ENCODE measurements around the gene PPP1R16B.

PPP1R16B gene

GRCh38 chr20:38907918-38908677, 102.6 kb downstream of the PPP1R16B start:
- no peaks in the 10 kb centered on the region for H3K27me3 Mint-ChIP-seq
- peaks cover 12% of the 10 kb centered on the region for H3K4me1 Mint-ChIP-seq
- ATAC-seq (ENCODE audit: low read depth): no peak
- no peak overlapping the region for H3K27ac Mint-ChIP-seq
- no peak overlapping the region for H3K4me3 Mint-ChIP-seq
- H3K9me3 Mint-ChIP-seq: peaks cover 3% of the 10 kb centered on the region
- no peak for DNase-seq (ENCODE audit: low spot score in 2 of 2)
- peaks cover 52% of the 10 kb centered on the region for H3K36me3 Mint-ChIP-seq

- no peak for DNase-seq (ENCODE audit: low spot score in 2 of 2)
- no peaks in the 10 kb centered on the region for H3K4me1 Mint-ChIP-seq
- H3K9me3 Mint-ChIP-seq: no peaks in the 10 kb centered on the region
- no peak overlapping the region for H3K4me3 Mint-ChIP-seq
- peaks cover 19% of the 10 kb centered on the region for H3K36me3 Mint-ChIP-seq
- ATAC-seq (ENCODE audit: low read depth): no peak
- H3K27me3 Mint-ChIP-seq: no peaks in the 10 kb centered on the region
- H3K27ac Mint-ChIP-seq: no peak overlapping the region
These were observed 109.9 kb downstream of the PPP1R16B start for GRCh38 chr20:38915355-38915754.

- ATAC-seq (ENCODE audit: low read depth) (no peak), DNase-seq (ENCODE audit: low spot score in 2 of 2) (no peak)
- no peaks in the 10 kb centered on the region for H3K9me3 Mint-ChIP-seq
- H3K4me1 Mint-ChIP-seq: no peaks in the 10 kb centered on the region
- H3K4me3 Mint-ChIP-seq: no peak overlapping the region
- peaks cover 16% of the 10 kb centered on the region for H3K36me3 Mint-ChIP-seq
- H3K27ac Mint-ChIP-seq: no peak overlapping the region
- H3K27me3 Mint-ChIP-seq: no peaks in the 10 kb centered on the region
These were observed 112.2 kb downstream of the PPP1R16B start for GRCh38 chr20:38917657-38918056.

- H3K9me3 Mint-ChIP-seq: no peaks in the 10 kb centered on the region
These were observed 112.7 kb downstream of the PPP1R16B start for GRCh38 chr20:38918172-38918571.

GRCh38 chr20:38919683-38920082, 114.2 kb downstream of the PPP1R16B start:
- Mint-ChIP-seq H3K4me1 (no peaks in the 10 kb centered on the region), H3K4me3 (no peak overlapping the region), H3K36me3 (peaks cover 15% of the 10 kb centered on the region), H3K9me3 (no peaks in the 10 kb centered on the region), H3K27ac (no peak overlapping the region), H3K27me3 (no peaks in the 10 kb centered on the region)
- ATAC-seq (ENCODE audit: low read depth) (no peak), DNase-seq (ENCODE audit: low spot score in 2 of 2) (no peak)

More at GRCh38 chr20:38918172-38918571, 112.7 kb downstream of the PPP1R16B start:
- Mint-ChIP-seq H3K4me1 (no peaks in the 10 kb centered on the region), H3K27ac (peak overlapping the region; percentile 84), H3K36me3 (peaks cover 16% of the 10 kb centered on the region), H3K27me3 (no peaks in the 10 kb centered on the region), H3K4me3 (no peak overlapping the region)
- no peak for DNase-seq (ENCODE audit: low spot score in 2 of 2)
- no peak for ATAC-seq (ENCODE audit: low read depth)

- no peaks in the 10 kb centered on the region for H3K9me3 Mint-ChIP-seq
- no peak overlapping the region for H3K4me3 Mint-ChIP-seq
- H3K4me1 Mint-ChIP-seq: peaks cover 5% of the 10 kb centered on the region
- ATAC-seq (ENCODE audit: low read depth): no peak
- peaks cover 12% of the 10 kb centered on the region for H3K36me3 Mint-ChIP-seq
- no peak overlapping the region for H3K27ac Mint-ChIP-seq
- no peak for DNase-seq (ENCODE audit: low spot score in 2 of 2)
- no peaks in the 10 kb centered on the region for H3K27me3 Mint-ChIP-seq
These were observed 114.9 kb downstream of the PPP1R16B start for GRCh38 chr20:38920411-38920810.

- no peaks in the 10 kb centered on the region for H3K9me3 Mint-ChIP-seq
- H3K27me3 Mint-ChIP-seq: no peaks in the 10 kb centered on the region
- peaks cover 12% of the 10 kb centered on the region for H3K36me3 Mint-ChIP-seq
- no peak overlapping the region for H3K27ac Mint-ChIP-seq
- ATAC-seq (ENCODE audit: low read depth) (no peak), DNase-seq (ENCODE audit: low spot score in 2 of 2) (no peak)
- no peak overlapping the region for H3K4me3 Mint-ChIP-seq
- peaks cover 8% of the 10 kb centered on the region for H3K4me1 Mint-ChIP-seq
These were observed 115.4 kb downstream of the PPP1R16B start for GRCh38 chr20:38920851-38921250.

- H3K9me3 Mint-ChIP-seq: no peaks in the 10 kb centered on the region
- DNase-seq (ENCODE audit: low spot score in 2 of 2): no peak
- peaks cover 5% of the 10 kb centered on the region for H3K36me3 Mint-ChIP-seq
- no peak for ATAC-seq (ENCODE audit: low read depth)
- peak overlapping the region; percentile 22 for H3K4me3 Mint-ChIP-seq
- peaks cover 5% of the 10 kb centered on the region for H3K27me3 Mint-ChIP-seq
- H3K4me1 Mint-ChIP-seq: peaks cover 17% of the 10 kb centered on the region
- H3K27ac Mint-ChIP-seq: peak overlapping the region; percentile 16
These were observed 119.2 kb downstream of the PPP1R16B start for GRCh38 chr20:38924718-38925117.

GRCh38 chr20:38926142-38926933, 120.8 kb downstream of the PPP1R16B start, which contains the start of gene FAM83D:
Gene FAM83D (plus strand): TSS chr20:38926417. CDS start chr20:38926443, 26 bp downstream.
- Mint-ChIP-seq H3K27ac (peak within 1 kb of the TSS; percentile 39), H3K4me1 (peaks cover 17% of the 10 kb centered on the region), H3K9me3 (no peaks in the 10 kb centered on the region), H3K36me3 (peaks cover 5% of the 10 kb centered on the region), H3K4me3 (peak within 1 kb of the TSS; percentile 80), H3K27me3 (peaks cover 5% of the 10 kb centered on the region)
- peak; percentile 85 to 89 for DNase-seq (ENCODE audit: low spot score in 2 of 2)
- ATAC-seq (ENCODE audit: low read depth): peak; percentile 97

- H3K36me3 Mint-ChIP-seq: peaks cover 5% of the 10 kb centered on the region
- H3K27ac Mint-ChIP-seq: no peak overlapping the region
- no peaks in the 10 kb centered on the region for H3K9me3 Mint-ChIP-seq
- no peak for ATAC-seq (ENCODE audit: low read depth)
- peak overlapping the region; percentile 80 for H3K4me3 Mint-ChIP-seq
- peaks cover 5% of the 10 kb centered on the region for H3K27me3 Mint-ChIP-seq
- DNase-seq (ENCODE audit: low spot score in 2 of 2): no peak
- H3K4me1 Mint-ChIP-seq: peaks cover 17% of the 10 kb centered on the region
These were observed 121.6 kb downstream of the PPP1R16B start for GRCh38 chr20:38926934-38927616.

- DNase-seq (ENCODE audit: low spot score in 2 of 2) (no peak), ATAC-seq (ENCODE audit: low read depth) (no peak)
- no peaks in the 10 kb centered on the region for H3K9me3 Mint-ChIP-seq
- no peak overlapping the region for H3K27ac Mint-ChIP-seq
- H3K4me3 Mint-ChIP-seq: peak overlapping the region; percentile 67
- peaks cover 5% of the 10 kb centered on the region for H3K36me3 Mint-ChIP-seq
- H3K4me1 Mint-ChIP-seq: peaks cover 17% of the 10 kb centered on the region
- peaks cover 5% of the 10 kb centered on the region for H3K27me3 Mint-ChIP-seq
These were observed 122.5 kb downstream of the PPP1R16B start for GRCh38 chr20:38927902-38928578.

GRCh38 chr20:38930242-38930569, 124.7 kb downstream of the PPP1R16B start:
- Mint-ChIP-seq H3K4me3 (no peak overlapping the region), H3K9me3 (no peaks in the 10 kb centered on the region), H3K36me3 (no peaks in the 10 kb centered on the region), H3K27me3 (peaks cover 5% of the 10 kb centered on the region), H3K27ac (no peak overlapping the region), H3K4me1 (peaks cover 14% of the 10 kb centered on the region)
- DNase-seq (ENCODE audit: low spot score in 2 of 2): no peak
- no peak for ATAC-seq (ENCODE audit: low read depth)

- H3K4me1 Mint-ChIP-seq: peaks cover 11% of the 10 kb centered on the region
- H3K27me3 Mint-ChIP-seq: peaks cover 5% of the 10 kb centered on the region
- no peaks in the 10 kb centered on the region for H3K9me3 Mint-ChIP-seq
- no peaks in the 10 kb centered on the region for H3K36me3 Mint-ChIP-seq
- H3K4me3 Mint-ChIP-seq: no peak overlapping the region
- no peak for ATAC-seq (ENCODE audit: low read depth)
- no peak overlapping the region for H3K27ac Mint-ChIP-seq
- DNase-seq (ENCODE audit: low spot score in 2 of 2): no peak
These were observed 126.5 kb downstream of the PPP1R16B start for GRCh38 chr20:38931984-38932383.

Data from memory B cell (primary cell).